HepG2 (cell line): Measurements from ENCODE around the gene WSCD1.

Experiments
- ATF4 ChIP-seq, 2 experiments: fragments of 450-650 bp in 1 of 2; sonication (generic) in 1 of 2; formaldehyde crosslinking; IDR thresholded peaks; 2 replicates each; pipeline versions ENCODE4 v1.5.0 to v1.8.0; 2020 to 2022; ENCODE audit warnings: mild to moderate bottlenecking in 1 of 2, missing genetic modification reagents in 1 of 2
- BRD4 ChIP-seq: sonication (generic); formaldehyde crosslinking; IDR thresholded peaks from 2 replicates; pipeline ENCODE4 v1.4.0; 2020; ENCODE audit warnings: missing genetic modification reagents
- DZIP1 ChIP-seq: sonication (generic); formaldehyde crosslinking; IDR thresholded peaks from 2 replicates; pipeline ENCODE4 v1.5.0; 2020; ENCODE audit warnings: mild to moderate bottlenecking, missing genetic modification reagents
- ETV5 ChIP-seq: IDR thresholded peaks from 2 replicates; pipeline ENCODE4 v1.6.1; 2018; ENCODE audit warnings: missing biosample characterization, missing genetic modification reagents, inconsistent platforms, borderline replicate concordance
- EZH2 ChIP-seq: conservative IDR thresholded peaks from 2 replicates; pipeline ENCODE4 v1.6.1; 2012; ENCODE audit warnings: mild to moderate bottlenecking, low read depth, low read length, moderate library complexity
- PRDM4 ChIP-seq: sonication (generic); formaldehyde crosslinking; IDR thresholded peaks from 2 replicates; pipeline ENCODE4 v1.9.0; 2021; ENCODE audit warnings: missing genetic modification reagents, borderline replicate concordance
- TCF12 ChIP-seq, 2 experiments: fragments of 450-650 bp in 1 of 2; sonication (generic) in 1 of 2; formaldehyde crosslinking in 1 of 2; IDR thresholded peaks; 2 replicates each; pipeline versions ENCODE4 v1.6.1 to v1.8.0; 2017 to 2022; ENCODE audit warnings: antibody characterized with exemption in 1 of 2, mild to moderate bottlenecking in 1 of 2, missing genetic modification reagents in 1 of 2, moderate library complexity in 1 of 2
- YY1 ChIP-seq: IDR thresholded peaks from 2 replicates; pipeline ENCODE4 v1.6.1; 2011; ENCODE audit warnings: low read length, low read depth, moderate library complexity, mild to moderate bottlenecking; ENCODE audit not compliant: insufficient read depth, insufficient replicate concordance

GRCh38 chr17:6102615-6103014, 32.4 kb downstream of the WSCD1 start:
- no peak for TF ChIP-seq YY1
- TF ChIP-seq BRD4 (CRISPR knock-in tag) = no peak
- no peak for TF ChIP-seq ETV5
- no peak for TF ChIP-seq PRDM4 (CRISPR knock-in tag)
- TF ChIP-seq TCF12 (IDR thresholded peaks at IDR 0.05) = no peak
- no peak for TF ChIP-seq TCF12 (CRISPR knock-in tag; IDR thresholded peaks at IDR 0.05)
- no peak for TF ChIP-seq ATF4 (CRISPR knock-in tag; IDR thresholded peaks at IDR 0.05)
- no peak for TF ChIP-seq DZIP1 (CRISPR knock-in tag)
- TF ChIP-seq EZH2 = no peak
